Middle frontal gyrus (tissue), 1 donor: ENCODE results near the gene SPTY2D1.

Experiments used
- DNase-seq: peaks from one replicate; pipeline ENCODE4 v3.0.0-alpha.2; 2015; ENCODE audit warnings: low spot score; ENCODE audit errors: extremely low spot score

The SPTY2D1 gene

DNA sequence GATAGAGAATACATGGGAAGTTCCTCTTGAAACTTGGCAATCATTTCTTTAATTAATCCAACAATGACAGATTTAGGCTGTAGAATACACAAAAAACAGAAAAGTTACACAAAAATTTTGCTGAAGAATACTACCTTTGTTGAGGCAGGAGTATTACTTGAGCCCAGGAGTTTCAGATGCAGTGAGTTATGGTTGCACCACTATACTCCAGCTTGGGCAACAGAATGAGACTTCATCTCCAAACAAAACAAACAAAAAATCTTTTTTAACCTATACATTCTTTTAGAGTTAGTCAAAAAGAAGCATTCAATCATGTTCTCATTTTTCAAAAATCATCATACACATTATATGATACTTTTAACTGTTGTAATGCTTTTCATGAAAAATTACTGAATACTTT lies 67.7 kb downstream of the SPTY2D1 start:
- no peak for DNase-seq

DNA sequence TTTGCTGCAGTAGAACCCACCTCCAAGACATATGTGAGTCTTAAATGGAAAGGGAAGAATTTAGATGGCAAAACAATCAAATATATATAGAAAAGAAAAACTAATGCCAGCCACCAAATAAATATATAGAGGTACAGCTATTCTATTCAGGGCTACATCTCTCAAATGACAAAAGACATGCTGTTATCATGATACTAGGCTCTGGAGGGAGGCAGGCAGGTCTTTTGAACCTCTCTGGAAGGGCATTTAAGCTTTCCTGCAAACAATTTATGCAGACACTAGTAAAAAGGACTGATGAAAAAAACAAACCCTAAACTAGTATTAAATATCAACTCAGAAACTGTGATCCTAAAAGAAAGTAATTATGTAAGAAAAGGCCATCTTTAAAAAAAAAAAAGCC lies 70.0 kb downstream of the SPTY2D1 start:
- DNase-seq: no peak

DNA sequence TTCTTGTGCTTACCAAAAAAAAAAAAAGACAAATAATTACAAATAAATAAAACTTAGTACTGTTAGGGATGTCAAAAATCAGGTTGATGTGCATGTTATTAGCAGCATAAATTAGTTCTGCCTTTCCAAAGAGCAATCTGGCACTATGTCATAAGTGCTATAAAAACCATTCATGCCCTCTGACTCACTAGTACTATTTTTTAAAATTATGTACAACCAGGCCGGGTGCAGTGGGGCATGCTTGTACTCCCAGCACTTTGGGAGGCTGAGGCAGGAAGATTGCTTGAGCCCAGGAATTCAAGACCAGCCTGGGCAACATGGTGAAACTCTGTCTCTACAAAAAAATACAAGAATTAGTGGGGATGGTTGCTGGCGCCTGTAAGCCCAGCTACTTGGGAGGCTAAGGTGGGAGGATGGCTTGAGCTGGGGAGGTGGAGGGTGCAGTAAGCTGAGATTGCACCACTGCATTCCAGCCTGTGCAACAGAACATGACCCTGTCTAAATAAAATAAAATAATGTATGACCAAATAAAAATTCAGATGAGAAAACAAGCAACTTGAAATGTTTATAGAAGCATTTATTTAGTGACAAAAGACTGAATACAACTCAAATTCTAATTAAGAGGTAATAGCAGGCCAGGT lies 70.9 kb downstream of the SPTY2D1 start:
- DNase-seq: no peak
